ENCODE measurements around the gene LENG8. TPM values are rescaled to one million over a fixed set of nuclear protein-coding genes. Genes with fewer than 3 reads are reported as not detected.

LENG8 gene
- 248 TPM for polyA plus RNA-seq
- long read RNA-seq, donor 1, full-length matches to known transcripts: 7 of 212 reads
- long read RNA-seq, donor 1, partial matches to known transcripts: 55 of 212 reads
- long read RNA-seq, donor 1, other reads (novel, unspliced or antisense): 150 of 212 reads
- long read RNA-seq, donor 2, partial matches to known transcripts: 79 of 94 reads
- long read RNA-seq, donor 2, other reads (novel, unspliced or antisense): 6 of 94 reads
- long read RNA-seq, donor 3, full-length matches to known transcripts: 5 of 110 reads
- long read RNA-seq, donor 3, partial matches to known transcripts: 95 of 110 reads
- long read RNA-seq, donor 3, other reads (novel, unspliced or antisense): 10 of 110 reads
- long read RNA-seq, donor 4: 0 reads
- long read RNA-seq, donor 5, full-length matches to known transcripts: 3 of 32 reads
- long read RNA-seq, donor 5, partial matches to known transcripts: 29 of 32 reads
- long read RNA-seq, donor 5, other reads (novel, unspliced or antisense): 0 of 32 reads
- long read RNA-seq, donor 6, full-length matches to known transcripts: 5 of 88 reads
- long read RNA-seq, donor 6, partial matches to known transcripts: 77 of 88 reads
- long read RNA-seq, donor 6, other reads (novel, unspliced or antisense): 6 of 88 reads
- long read RNA-seq, donor 7, full-length matches to known transcripts: 9 of 66 reads
- long read RNA-seq, donor 7, partial matches to known transcripts: 57 of 66 reads
- long read RNA-seq, donor 7, other reads (novel, unspliced or antisense): 0 of 66 reads
- long read RNA-seq, donor 8, full-length matches to known transcripts: 19 of 209 reads
- long read RNA-seq, donor 8, partial matches to known transcripts: 185 of 209 reads
- long read RNA-seq, donor 8, other reads (novel, unspliced or antisense): 5 of 209 reads
- long read RNA-seq, donor 9, transcript LENG8-207 (3 exons, 456 nt): major isoform, 8 of 119 reads
- long read RNA-seq, donor 9, partial matches to known transcripts: 110 of 119 reads
- long read RNA-seq, donor 9, other reads (novel, unspliced or antisense): 0 of 119 reads
- long read RNA-seq, donor 10, transcript LENG8-207 (3 exons, 456 nt): major isoform, 5 of 422 reads
- long read RNA-seq, donor 10, partial matches to known transcripts: 405 of 422 reads
- long read RNA-seq, donor 10, other reads (novel, unspliced or antisense): 11 of 422 reads
- long read RNA-seq, donor 11, full-length matches to known transcripts: 5 of 267 reads
- long read RNA-seq, donor 11, partial matches to known transcripts: 262 of 267 reads
- long read RNA-seq, donor 11, other reads (novel, unspliced or antisense): 0 of 267 reads

DNA sequence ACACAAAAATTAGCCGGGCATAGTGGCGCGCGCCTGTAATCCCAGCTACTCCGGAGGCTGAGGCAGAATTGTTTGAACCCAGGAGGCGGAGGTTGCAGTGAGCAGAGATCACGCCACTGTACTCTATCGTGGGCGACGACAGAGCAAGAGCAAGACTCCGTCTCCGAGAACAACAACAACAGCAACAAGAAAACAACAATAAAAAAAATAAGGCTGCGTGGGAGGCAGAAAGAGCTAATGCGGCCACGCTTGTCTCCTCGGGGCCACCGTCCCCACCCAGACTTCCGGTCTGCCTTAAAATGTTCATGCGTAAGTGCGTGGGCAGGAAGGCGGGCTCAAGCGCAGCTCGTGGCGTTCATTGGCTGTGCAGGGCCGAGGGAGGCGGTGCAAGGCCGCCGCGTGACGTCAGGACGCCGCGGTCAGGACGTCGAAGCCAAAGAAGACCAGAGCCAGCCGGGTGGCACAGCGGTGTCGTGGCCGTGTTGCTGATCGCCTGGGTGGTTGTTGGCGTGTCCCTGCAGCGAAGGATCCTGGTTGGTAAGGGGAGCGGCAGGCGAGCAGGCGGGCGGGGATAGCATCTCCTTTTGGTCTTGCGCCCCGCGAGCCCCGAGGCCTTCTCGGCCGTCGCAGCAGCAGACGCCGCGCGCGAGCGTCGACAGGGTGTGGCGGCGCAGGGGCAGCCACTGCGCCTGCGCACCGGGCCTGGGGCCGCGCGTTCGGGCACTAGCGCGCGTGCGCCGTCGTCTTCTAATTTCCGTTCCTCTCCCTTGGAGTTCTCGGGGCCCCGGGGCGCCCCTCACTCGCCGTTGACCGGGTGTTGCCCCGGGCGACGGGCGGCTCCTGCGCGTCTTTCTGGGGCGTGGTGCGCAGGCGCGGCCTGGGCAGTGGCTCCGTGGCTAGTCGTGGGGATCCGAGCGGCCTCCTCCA is at the start of gene LENG8:
TSS of gene LENG8 (plus strand) at position 426 of the 927 bp plus-strand sequence. CDS start 2,146 bp downstream, outside the sequence.
- Histone ChIP-seq H3K4me1 (ENCODE audit: control insufficient read depth, insufficient read depth, low read length) (peaks cover 38% of the 10 kb centered on the region), H3K4me3 (ENCODE audit: low read length) (peak within 1 kb of the TSS; percentile 62), H3K27me3 (ENCODE audit: control insufficient read depth, insufficient read depth, low read length) (no peaks in the 10 kb centered on the region), H3K36me3 (ENCODE audit: control insufficient read depth, insufficient read depth, low read length) (peaks cover 34% of the 10 kb centered on the region), H3K9me3 (ENCODE audit: control insufficient read depth, low read depth, low read length) (no peaks in the 10 kb centered on the region), H3K27ac (ENCODE audit: low read length) (peak within 1 kb of the TSS; percentile 100)
- WGBS (ENCODE audit: insufficient coverage, low lambda C conversion rate): 0% methylated on average over 2 of the region's 96 CpGs
- peak; percentile 99 to 100 for DNase-seq

GRCh38 chr19:54400913-54401312 is 48.1 kb upstream of the LENG8 start:
- Histone ChIP-seq H3K27me3 (ENCODE audit: control insufficient read depth, insufficient read depth, low read length) (no peaks in the 10 kb centered on the region), H3K27ac (ENCODE audit: low read length) (no peak overlapping the region), H3K4me1 (ENCODE audit: control insufficient read depth, insufficient read depth, low read length) (no peaks in the 10 kb centered on the region), H3K9me3 (ENCODE audit: control insufficient read depth, low read depth, low read length) (no peaks in the 10 kb centered on the region), H3K36me3 (ENCODE audit: control insufficient read depth, insufficient read depth, low read length) (no peaks in the 10 kb centered on the region), H3K4me3 (ENCODE audit: low read length) (no peak overlapping the region)
- WGBS (ENCODE audit: insufficient coverage, low lambda C conversion rate): no CpG with 5 or more reads among the region's 6 CpGs
- no peak for DNase-seq

DNA sequence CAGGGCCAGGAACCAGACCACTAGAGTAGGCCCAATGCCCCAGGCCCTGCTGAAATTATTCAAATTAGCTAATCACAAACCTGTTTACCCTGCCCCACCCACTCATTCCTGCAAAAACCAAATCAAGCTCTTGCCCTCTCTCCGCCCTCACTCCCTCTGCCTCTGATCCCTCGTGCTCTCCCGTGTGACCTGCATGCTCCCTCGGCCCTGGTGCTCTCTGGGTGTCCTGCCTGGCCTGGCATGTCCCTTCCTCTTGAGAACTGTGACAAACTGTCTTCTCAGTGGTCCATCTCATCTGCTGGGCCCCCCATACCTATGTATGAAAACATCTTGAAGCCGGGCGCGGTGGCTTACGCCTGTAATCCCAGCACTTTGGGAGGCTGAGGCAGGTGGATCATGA is 45.9 kb upstream of the LENG8 start:
- no peak overlapping the region for H3K27ac ChIP-seq (ENCODE audit: low read length)
- no peaks in the 10 kb centered on the region for H3K27me3 ChIP-seq (ENCODE audit: control insufficient read depth, insufficient read depth, low read length)
- H3K4me3 ChIP-seq (ENCODE audit: low read length): no peak overlapping the region
- H3K9me3 ChIP-seq (ENCODE audit: control insufficient read depth, low read depth, low read length): no peaks in the 10 kb centered on the region
- WGBS (ENCODE audit: insufficient coverage, low lambda C conversion rate): no CpG with 5 or more reads among the region's 8 CpGs
- H3K36me3 ChIP-seq (ENCODE audit: control insufficient read depth, insufficient read depth, low read length): no peaks in the 10 kb centered on the region
- H3K4me1 ChIP-seq (ENCODE audit: control insufficient read depth, insufficient read depth, low read length): no peaks in the 10 kb centered on the region
- DNase-seq: no peak

DNA sequence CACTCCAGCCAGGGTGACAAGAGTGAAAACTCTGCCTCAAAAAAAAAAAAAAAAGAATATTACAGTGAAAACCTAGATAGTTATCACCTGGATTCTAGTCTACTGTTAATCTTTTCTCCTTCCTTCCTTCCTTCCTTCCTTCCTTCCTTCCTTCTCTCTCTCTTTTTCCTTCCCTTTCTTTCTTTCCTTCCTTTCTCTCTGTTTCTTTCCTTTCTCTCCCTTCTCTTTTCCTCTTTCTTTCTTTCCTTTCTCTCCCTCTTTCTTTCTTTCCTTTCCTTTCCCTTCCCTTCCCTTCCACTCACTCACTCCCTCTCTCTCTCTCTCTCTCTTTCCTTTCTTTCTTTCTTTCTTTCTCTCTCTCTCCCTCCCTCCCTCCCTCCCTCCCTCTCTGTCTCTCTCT is 43.4 kb upstream of the LENG8 start:
- H3K36me3 ChIP-seq (ENCODE audit: control insufficient read depth, insufficient read depth, low read length): no peaks in the 10 kb centered on the region
- DNase-seq: no peak

GRCh38 chr19:54407780-54408179 is 41.2 kb upstream of the LENG8 start:
- Histone ChIP-seq H3K4me1 (ENCODE audit: control insufficient read depth, insufficient read depth, low read length) (no peaks in the 10 kb centered on the region), H3K27me3 (ENCODE audit: control insufficient read depth, insufficient read depth, low read length) (peaks cover under 1% of the 10 kb centered on the region), H3K4me3 (ENCODE audit: low read length) (no peak overlapping the region), H3K36me3 (ENCODE audit: control insufficient read depth, insufficient read depth, low read length) (no peaks in the 10 kb centered on the region), H3K9me3 (ENCODE audit: control insufficient read depth, low read depth, low read length) (no peaks in the 10 kb centered on the region), H3K27ac (ENCODE audit: low read length) (no peak overlapping the region)
- no peak for DNase-seq
- 100% methylated on average over 2 of the region's 7 CpGs for WGBS (ENCODE audit: insufficient coverage, low lambda C conversion rate)

More for the DNA sequence above, 43.4 kb upstream of the LENG8 start:
- H3K4me3 ChIP-seq (ENCODE audit: low read length): no peak overlapping the region
- H3K27me3 ChIP-seq (ENCODE audit: control insufficient read depth, insufficient read depth, low read length): no peaks in the 10 kb centered on the region
- no peaks in the 10 kb centered on the region for H3K9me3 ChIP-seq (ENCODE audit: control insufficient read depth, low read depth, low read length)
- H3K27ac ChIP-seq (ENCODE audit: low read length): no peak overlapping the region
- no peaks in the 10 kb centered on the region for H3K4me1 ChIP-seq (ENCODE audit: control insufficient read depth, insufficient read depth, low read length)

GRCh38 chr19:54408456-54409026 is 40.5 kb upstream of the LENG8 start:
- no peaks in the 10 kb centered on the region for H3K4me1 ChIP-seq (ENCODE audit: control insufficient read depth, insufficient read depth, low read length)
- H3K9me3 ChIP-seq (ENCODE audit: control insufficient read depth, low read depth, low read length): no peaks in the 10 kb centered on the region
- H3K27ac ChIP-seq (ENCODE audit: low read length): no peak overlapping the region
- H3K4me3 ChIP-seq (ENCODE audit: low read length): no peak overlapping the region
- 80% methylated on average over 1 of the region's 9 CpGs for WGBS (ENCODE audit: insufficient coverage, low lambda C conversion rate)
- no peak for DNase-seq
- no peaks in the 10 kb centered on the region for H3K36me3 ChIP-seq (ENCODE audit: control insufficient read depth, insufficient read depth, low read length)
- peaks cover 2% of the 10 kb centered on the region for H3K27me3 ChIP-seq (ENCODE audit: control insufficient read depth, insufficient read depth, low read length)

DNA sequence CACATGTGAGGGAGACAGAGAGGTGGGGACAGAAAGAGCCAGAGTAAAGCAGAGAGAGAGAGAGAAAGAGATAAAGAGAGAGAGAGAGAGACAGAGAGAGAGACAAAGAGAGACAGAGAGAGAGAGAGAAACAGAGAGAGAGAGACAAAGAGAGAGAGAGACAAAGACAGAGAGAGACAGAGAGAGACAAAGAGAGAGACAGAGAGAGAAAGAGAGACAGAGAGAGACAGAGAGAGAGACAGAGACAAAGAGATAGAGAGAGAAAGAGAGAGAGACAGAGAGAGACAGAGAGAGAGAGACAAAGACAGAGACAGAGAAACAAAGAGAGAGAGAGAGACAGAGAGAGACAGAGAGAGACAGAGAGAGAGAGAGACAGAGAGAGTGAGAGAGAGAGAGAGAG is 38.0 kb upstream of the LENG8 start:
- no peaks in the 10 kb centered on the region for H3K9me3 ChIP-seq (ENCODE audit: control insufficient read depth, low read depth, low read length)
- H3K36me3 ChIP-seq (ENCODE audit: control insufficient read depth, insufficient read depth, low read length): no peaks in the 10 kb centered on the region
- no peak overlapping the region for H3K27ac ChIP-seq (ENCODE audit: low read length)
- no peak for DNase-seq
- H3K4me1 ChIP-seq (ENCODE audit: control insufficient read depth, insufficient read depth, low read length): no peaks in the 10 kb centered on the region
- H3K27me3 ChIP-seq (ENCODE audit: control insufficient read depth, insufficient read depth, low read length): peaks cover 18% of the 10 kb centered on the region
- no peak overlapping the region for H3K4me3 ChIP-seq (ENCODE audit: low read length)

DNA sequence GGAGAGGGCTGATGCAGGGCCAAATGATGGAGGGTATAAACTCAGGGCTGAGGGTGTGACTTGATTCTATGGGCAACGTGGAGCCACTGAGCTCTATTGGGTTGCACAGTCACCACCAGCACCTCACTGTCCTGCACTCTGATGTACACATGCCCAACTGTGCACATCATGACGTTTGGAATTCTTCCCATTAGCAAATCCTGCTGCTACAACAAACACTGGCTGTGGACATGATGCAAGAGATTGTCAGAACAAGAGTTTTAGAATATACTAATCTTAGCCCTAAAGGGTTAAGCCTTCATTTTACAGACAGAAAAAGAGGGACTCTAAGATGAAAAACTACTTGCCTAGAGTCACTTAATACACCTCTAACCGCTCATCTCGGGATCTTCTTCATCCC is 36.1 kb upstream of the LENG8 start:
- Histone ChIP-seq H3K36me3 (ENCODE audit: control insufficient read depth, insufficient read depth, low read length) (no peaks in the 10 kb centered on the region), H3K4me1 (ENCODE audit: control insufficient read depth, insufficient read depth, low read length) (peaks cover 1% of the 10 kb centered on the region), H3K27me3 (ENCODE audit: control insufficient read depth, insufficient read depth, low read length) (peaks cover 32% of the 10 kb centered on the region), H3K4me3 (ENCODE audit: low read length) (no peak overlapping the region), H3K9me3 (ENCODE audit: control insufficient read depth, low read depth, low read length) (no peaks in the 10 kb centered on the region), H3K27ac (ENCODE audit: low read length) (no peak overlapping the region)
- DNase-seq: no peak
- WGBS (ENCODE audit: insufficient coverage, low lambda C conversion rate): no CpG with 5 or more reads among the region's 4 CpGs

DNA sequence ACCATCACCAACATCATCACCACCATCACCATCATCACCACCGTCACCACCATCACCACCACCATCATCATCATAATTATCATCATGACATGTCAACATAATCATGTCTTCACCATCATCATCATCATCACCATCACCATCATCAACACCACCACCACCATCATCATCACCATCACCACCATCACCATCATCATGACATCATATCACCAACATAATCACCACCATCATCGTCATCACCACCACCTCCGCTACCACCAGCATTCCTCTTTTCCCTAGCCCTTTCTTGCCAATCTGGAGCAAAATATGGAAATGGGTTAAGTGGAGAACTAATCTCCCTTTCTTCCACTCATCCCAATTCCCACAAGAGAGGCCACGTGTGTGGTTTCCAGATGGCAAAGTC is 34.8 kb upstream of the LENG8 start:
- Histone ChIP-seq H3K4me3 (ENCODE audit: low read length) (no peak overlapping the region), H3K27ac (ENCODE audit: low read length) (no peak overlapping the region), H3K27me3 (ENCODE audit: control insufficient read depth, insufficient read depth, low read length) (peaks cover 35% of the 10 kb centered on the region), H3K4me1 (ENCODE audit: control insufficient read depth, insufficient read depth, low read length) (peaks cover 3% of the 10 kb centered on the region), H3K36me3 (ENCODE audit: control insufficient read depth, insufficient read depth, low read length) (no peaks in the 10 kb centered on the region), H3K9me3 (ENCODE audit: control insufficient read depth, low read depth, low read length) (no peaks in the 10 kb centered on the region)
- no CpG with 5 or more reads among the region's 4 CpGs for WGBS (ENCODE audit: insufficient coverage, low lambda C conversion rate)
- DNase-seq: no peak
